Endometrium (tissue), 2 donors: ENCODE results near the gene GAST.
A peak's percentile ranks its signal among the peaks of the same experiment; 100 is the strongest.
"Not testable (repeated sequence)": the region's sequence is repeated elsewhere in the genome, so short reads cannot be mapped to it uniquely, and the experiment has no call there.

Source experiments
- FAIRE-seq: peaks from 2 replicates; lab custom pipeline; 2012; peaks lifted over from hg19 to GRCh38; lab: Jason Lieb, UNC
- donor health status: control.
- donor health status: control.

Gene GAST

DNA sequence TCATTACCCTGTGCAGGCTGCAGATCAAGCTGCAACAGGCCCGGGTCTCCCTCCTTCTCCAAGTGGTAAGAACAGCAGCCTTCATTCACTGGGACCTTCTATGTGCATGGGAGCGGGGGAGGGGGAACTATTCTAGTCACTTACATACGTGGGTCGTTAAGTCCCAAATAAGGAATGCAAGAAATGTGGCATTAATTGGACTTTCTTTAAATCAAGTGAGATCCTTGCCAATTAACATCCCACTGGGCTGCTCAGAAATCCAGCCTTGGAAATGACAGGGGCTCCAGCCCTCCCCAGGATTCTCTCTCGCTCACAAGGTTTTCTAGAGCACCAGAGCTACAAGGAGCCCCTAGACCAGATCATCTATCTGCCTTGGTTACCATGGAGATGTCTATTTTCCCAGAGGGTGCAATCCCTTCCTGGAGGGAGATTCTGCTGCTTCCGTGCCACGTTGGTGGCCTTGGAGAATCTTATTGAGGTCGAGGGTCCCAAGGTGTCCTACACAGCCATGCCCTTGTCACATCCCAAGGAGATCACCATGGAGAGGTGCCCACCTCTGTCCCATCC lies 28.6 kb upstream of the GAST start:
- no peak for FAIRE-seq

DNA sequence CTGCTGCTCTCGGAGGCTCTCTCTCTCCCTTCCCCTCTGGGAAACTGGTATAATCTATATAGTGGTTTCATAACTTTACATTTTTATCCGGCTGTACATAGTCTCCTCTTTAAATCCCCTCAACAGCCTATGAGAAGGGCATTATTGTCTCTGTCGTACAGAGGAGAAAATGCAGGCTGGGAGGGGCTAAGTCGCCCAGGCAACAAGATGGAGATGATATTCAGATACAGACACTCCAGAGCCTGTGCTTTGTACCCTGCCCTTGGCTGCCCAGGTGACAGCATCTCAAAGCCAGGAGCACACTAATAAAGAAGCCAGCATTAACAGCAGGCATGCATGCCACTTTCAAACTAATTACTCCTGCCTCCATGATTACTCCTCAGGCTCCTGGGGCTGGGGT lies 28.1 kb upstream of the GAST start:
- FAIRE-seq: no peak

DNA sequence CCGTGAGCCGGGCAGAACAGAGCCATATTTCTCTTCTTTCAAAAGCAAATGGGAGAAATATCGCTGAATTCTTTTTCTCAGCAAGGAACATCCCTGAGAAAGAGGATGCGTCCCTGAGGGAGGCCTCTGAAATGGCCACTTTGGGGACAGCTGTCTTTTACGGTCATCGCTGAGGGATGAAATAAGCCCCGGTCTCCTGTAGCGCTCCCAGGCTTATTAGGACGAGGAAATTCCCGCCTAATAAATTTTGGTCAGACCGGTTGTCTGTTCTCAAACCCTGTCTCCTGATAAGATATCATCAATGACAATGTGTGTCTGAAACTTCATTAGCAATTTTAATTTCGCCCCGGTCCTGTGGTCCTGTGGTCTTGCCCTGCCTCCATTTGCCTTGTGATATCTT lies 26.4 kb upstream of the GAST start:
- not testable (repeated sequence) for FAIRE-seq

DNA sequence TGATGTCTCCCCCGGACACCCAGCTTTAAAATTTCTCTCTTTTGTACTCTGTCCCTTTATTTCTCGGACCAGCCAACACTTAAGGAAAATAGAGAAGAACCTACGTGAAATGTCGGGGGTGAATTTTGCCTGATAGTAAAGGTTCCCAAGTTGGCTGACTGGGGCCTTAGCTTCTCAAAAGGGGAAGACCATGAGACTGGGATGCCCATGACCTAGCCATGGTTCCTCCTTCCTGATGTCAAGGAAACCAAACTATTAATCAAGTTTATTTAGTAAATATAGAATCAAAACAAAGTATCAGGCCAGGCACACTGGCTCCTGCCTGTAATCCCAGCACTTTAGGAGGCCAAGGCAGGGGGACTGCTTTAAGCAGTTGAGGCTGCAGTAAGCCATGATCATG lies 25.9 kb upstream of the GAST start:
- no peak for FAIRE-seq

GRCh38 chr17:41687828-41688640 lies 24.1 kb upstream of the GAST start:
- no peak for FAIRE-seq

DNA sequence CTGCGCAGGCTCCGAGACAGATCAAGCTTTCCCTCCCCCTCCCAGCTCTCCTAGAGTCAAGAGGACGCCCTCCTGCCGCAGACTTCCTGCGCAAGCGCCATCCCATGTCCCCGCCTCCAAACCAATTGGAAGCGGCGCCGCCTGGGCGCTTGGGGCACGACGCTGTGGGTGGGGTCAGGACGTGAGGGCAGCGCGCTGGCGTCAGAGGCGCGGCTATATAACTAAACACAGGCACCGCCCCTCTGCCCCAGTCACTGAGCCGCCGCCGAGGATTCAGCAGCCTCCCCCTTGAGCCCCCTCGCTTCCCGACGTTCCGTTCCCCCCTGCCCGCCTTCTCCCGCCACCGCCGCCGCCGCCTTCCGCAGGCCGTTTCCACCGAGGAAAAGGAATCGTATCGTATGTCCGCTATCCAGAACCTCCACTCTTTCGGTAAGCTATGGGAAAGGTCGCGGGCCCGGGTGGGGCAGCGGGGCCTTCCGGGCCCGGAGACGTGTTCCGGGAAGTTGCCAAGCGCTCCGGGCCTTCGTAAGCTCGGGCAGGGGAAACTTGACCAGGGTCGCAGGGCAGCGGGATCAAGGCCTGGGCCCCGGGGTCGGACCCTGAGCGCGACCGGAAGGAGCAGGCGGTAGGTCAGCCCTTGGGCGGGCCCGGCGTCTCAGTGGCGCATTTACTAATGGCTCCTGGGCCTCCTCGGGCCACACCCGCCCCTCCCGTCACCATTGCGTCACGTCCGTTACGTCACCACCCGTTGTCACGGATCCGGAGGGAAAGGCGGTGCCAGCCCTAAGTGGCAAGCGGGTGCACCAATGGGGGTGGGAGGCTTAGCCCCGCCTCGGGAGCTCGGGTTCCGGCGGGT lies 23.3 kb upstream of the GAST start, which contains the start of gene EIF1:
TSS of gene EIF1 (plus strand) at position 245 of the 856 bp plus-strand sequence. CDS start at position 399, 154 bp downstream.
- peak; percentile 84 for FAIRE-seq

DNA sequence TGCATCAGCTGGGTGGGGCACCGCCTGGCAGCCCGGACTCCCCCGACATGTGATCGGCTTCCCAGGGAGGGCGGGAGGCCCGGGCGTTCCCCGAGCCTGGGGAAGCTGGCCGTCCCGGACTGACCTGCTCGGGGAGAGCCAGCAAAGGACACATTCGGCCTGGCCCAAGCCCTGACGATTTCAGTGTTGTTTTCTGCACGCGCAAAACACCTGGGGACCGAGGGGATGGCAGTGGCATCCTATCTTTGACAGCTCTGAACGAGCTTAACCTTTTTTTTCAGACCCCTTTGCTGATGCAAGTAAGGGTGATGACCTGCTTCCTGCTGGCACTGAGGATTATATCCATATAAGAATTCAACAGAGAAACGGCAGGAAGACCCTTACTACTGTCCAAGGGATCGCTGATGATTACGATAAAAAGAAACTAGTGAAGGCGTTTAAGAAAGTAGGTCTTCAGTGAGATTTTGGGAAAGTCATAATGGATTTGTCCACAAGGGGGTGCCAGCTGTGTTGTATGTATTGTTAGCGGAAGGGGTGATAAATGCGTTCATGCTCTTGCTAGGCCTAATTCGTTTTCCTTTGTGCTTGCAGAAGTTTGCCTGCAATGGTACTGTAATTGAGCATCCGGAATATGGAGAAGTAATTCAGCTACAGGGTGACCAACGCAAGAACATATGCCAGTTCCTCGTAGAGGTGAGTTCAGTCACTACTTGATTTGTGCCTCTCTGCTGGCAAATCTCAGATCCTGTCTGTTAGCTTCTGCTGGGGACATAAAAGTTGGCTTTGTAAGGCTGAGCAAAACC lies 22.4 kb upstream of the GAST start:
- no peak for FAIRE-seq

- FAIRE-seq: no peak
Measured at GRCh38 chr17:41690497-41690896, 21.6 kb upstream of the GAST start.

DNA sequence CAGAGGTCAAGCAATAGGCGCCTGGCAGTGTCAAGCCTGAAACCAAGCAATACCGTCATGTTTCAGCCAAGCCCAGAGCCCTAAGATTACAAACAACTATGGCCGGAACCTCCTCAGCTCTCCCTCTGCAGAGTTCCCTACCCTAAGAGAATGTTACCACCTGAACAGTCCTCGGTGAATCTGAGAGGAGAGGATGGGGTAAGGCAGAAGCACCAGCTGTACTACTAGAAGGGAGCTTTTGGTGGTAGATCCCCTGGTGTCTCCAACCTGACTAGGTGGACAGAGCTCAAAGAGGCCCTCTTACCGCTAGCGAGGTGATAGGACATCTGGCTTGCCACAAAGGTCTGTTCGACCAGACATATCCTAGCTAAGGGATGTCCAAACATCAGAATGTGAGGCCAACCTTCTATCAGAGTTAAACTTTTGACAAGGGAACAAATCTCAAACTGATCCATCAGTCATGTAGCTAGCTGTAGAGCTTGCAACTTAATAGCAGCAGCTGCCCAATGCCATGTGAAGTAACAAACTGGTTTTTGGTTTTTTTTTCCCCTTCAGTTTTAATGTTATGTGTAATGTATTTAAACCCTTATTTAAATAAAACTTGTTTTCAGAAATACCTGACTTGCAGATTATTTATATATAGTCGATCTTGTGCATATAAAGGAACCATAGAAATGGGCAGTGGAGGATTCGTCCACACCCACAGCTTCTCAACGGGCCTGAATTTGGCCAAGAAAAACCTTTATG lies 20.9 kb upstream of the GAST start:
- no peak for FAIRE-seq

DNA sequence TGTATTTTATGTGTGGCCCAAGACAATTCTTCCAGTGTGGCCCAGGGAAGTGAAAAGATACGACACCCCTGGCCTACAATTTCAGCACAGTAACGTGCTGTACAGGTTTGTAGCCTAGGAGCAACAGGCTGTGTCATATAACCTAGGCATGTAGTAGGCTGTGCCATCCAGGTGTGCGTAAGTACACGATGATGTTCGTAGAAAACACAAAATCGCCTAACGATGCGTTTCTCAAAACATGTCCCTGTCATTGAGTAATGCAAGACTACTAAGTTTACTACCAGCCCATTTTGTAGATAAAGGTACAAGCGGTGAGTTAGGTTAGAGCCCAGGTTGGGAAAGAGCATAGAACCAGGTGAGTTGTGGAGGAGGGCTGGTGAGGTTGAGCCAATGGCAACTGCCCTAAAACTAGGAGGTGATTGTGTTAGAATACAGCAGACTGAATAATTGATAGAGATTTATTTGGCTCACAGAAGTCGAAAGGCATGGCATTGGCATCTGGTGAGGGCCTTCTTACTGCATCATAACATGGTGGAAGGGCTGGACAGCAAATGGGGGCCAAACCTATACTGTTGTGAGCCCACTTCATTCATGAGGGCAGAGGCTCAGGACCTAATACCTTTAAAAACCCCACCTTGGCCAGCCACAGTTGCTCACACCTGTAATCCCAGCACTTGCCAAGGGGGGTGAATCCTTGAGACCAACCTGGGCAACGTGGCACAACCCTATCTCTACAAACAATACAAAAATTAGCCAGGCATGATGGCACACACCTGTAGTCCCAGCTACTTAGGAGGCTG lies 19.2 kb upstream of the GAST start:
- FAIRE-seq: no peak

- FAIRE-seq: no peak
Measured at GRCh38 chr17:41695134-41695661, 16.9 kb upstream of the GAST start.

GRCh38 chr17:41695954-41696757 lies 16.0 kb upstream of the GAST start:
- peak; percentile 72 for FAIRE-seq

GRCh38 chr17:41697122-41697962 lies 14.8 kb upstream of the GAST start:
- peak; percentile 78 for FAIRE-seq

DNA sequence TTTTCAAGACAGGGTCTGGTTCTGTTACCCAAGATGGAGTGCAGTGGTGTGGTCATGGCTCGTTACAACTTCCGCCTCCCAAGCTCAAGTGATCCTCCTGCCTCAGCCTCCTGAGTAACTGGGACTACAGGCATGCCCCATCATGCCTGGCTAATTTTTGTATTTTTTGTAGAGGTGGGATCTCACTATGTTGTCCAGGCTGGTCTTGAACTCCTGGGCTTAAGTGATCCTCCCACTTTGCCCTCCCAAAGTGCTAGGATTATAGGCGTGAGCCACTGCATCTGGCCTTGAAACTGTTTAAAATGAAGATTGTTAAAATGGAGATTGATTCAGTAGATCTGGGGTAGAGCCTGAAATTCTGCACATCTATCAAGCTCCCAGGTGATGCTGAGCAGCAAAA lies 11.3 kb upstream of the GAST start:
- FAIRE-seq: not testable (repeated sequence)

GRCh38 chr17:41702712-41703111 lies 9.4 kb upstream of the GAST start:
- FAIRE-seq: no peak

- FAIRE-seq: no peak
Measured at GRCh38 chr17:41705271-41705991, 6.7 kb upstream of the GAST start.

DNA sequence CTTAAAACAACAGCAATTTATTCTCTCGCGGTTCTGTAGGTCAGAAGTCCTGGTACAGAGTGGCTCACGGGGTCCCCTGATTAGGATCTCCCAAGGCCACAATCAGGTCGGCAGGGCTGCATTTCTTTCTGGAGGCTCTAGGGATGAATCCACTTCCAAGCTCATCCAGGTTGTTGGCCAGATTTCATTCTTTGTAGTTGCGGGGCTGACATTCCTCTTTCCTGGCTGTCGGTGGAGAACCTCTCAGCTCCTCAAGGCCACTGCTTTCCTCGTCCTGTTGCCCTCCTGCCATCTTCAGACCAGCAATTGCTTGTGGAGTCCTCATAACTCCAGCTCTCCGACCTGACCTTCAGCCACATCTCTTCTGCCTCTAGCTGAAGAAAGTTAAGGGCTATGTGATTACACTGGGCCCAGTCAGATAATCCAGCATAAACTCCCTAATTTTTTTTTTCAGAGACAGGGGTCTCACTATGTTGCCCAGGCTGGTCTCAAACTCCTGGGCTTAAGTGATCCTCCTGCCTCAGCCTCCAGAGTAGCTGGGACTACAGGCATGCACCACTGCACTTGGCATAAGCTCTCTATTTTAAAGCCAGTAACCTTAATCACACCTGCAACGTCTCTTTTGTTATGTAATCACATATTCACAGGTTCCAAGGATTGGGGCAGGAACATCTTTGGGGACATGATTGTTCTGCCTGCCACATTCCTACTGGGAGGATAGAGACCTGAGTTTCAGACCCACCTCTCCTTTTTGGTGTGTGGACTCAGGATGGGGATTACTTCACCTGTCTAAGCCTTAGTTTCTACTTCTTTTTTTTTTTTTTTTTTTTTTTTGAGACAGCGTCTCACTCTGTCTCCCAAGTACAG lies 4.1 kb upstream of the GAST start:
- FAIRE-seq: no peak
